Kidney glomerular epithelial cell (primary cell): ENCODE measurements around the gene ULBP1.
"Not testable (repeated sequence)": the region's sequence is repeated elsewhere in the genome, so short reads cannot be mapped to it uniquely, and the experiment has no call there.

Source experiments
- DNase-seq: peaks from one replicate; lab custom pipeline; 2025; lab: John Stamatoyannopoulos, UW

The ULBP1 gene

GRCh38 chr6:150004783-150005717 lies 41.3 kb downstream of the ULBP1 start:
- DNase-seq, result peak; percentile 61

GRCh38 chr6:150005761-150006651 lies 42.3 kb downstream of the ULBP1 start:
- no peak for DNase-seq

- DNase-seq, result peak; percentile 20
Measured at GRCh38 chr6:150006961-150007464, 43.3 kb downstream of the ULBP1 start.

- DNase-seq, result no peak
Measured at GRCh38 chr6:150008588-150008987, 44.8 kb downstream of the ULBP1 start.

DNA sequence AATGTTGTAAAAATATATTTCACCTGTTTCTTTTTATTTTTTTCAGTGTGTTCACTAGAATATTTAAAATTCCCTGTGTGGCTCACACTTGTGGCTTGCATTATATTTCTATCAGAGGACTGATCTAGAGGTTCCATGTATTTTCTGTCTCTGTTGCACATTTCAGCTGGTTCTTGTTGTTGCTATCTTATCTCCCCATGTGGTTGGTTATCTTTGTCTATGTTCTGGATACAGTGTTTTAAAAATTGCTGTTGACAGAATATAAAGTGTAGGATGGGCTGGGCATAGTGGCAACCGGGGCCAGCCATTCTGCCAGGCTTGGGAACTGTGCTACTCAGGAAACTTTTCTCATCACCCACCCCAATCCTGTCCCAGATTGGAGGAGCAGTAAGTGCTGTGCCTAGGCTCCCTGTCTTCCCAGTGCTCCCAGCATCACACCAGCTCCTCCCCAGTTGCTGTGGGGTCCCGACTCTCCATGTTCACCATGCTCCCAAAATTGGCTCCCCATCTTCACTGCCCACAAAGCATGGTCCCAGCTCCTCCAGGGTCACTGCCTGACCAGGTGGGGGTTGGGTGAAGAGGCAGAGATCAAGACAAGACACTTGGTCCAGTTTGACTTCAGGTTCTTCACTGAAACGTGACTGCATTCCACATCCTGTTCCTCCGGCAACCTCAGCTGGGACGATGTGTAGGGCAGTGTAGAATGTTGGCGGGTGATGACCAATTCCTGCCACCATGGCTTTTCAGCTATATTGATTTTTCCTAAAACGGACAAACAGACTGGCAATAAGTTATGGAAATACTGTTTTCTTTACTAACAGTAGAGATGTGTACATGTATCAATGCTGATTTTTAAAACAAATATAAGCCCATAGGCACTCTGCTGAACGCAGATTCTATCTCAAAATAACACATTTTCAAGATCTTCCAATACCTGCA lies 49.4 kb downstream of the ULBP1 start:
- not testable (repeated sequence) for DNase-seq

GRCh38 chr6:150013785-150014622 lies 50.3 kb downstream of the ULBP1 start:
- DNase-seq, result not testable (repeated sequence)

DNA sequence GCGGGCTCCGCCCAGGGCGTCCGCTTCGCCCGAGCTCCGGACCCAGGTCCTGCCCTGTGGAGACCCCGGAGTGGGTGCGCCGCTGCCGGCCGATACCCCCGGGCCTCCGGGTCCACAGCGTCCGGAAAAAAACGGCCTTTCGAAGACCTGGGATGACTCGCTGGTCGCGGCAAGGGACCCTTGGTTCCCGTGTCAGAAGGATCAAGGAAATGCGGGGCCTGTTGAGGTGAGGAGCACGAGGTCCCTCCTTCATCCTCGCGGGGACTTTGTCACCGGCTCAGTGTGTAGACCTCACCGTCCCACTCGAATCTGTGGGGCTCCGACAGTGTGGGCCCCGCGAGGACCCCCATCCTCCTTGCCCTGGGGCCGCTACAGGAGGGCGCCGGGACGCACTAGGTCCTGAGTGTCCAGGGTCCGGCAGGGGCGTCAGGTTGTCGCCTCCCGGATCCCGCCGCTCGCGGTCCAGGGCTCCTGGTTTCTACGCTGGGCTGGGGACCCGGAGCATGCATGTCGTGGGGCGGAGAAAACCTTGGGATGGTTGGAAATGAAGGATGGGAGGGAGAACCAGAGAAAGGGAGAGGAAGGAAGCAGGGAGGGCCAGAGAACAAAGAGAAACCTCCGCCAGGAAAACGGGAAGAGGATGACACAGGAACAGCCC lies 51.0 kb downstream of the ULBP1 start:
- not testable (repeated sequence) for DNase-seq

GRCh38 chr6:150015281-150016001 lies 51.7 kb downstream of the ULBP1 start:
- not testable (repeated sequence) for DNase-seq

GRCh38 chr6:150016324-150017185 lies 52.8 kb downstream of the ULBP1 start:
- peak; percentile 48 for DNase-seq

DNA sequence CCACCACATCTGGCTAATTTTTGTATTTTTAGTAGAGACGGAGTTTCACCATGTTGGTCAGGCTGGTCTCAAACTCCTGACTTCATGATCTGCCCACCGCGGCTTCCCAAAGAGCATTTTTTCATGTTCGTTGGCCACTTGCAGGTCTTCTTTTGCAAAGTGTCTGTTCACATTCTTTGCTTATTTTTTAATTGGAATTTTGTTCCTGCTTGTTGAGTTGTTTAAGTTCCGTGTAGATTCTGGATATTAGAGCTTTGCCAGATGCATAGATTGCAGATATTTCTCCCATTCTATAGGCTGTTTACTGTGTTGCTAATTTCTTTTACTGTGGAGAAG lies 53.4 kb downstream of the ULBP1 start:
- DNase-seq, result not testable (repeated sequence)

- no peak for DNase-seq
Measured at GRCh38 chr6:150018846-150019580, 55.3 kb downstream of the ULBP1 start.

GRCh38 chr6:150021870-150022269 lies 58.1 kb downstream of the ULBP1 start:
- not testable (repeated sequence) for DNase-seq
